Cardiac muscle cell (in vitro differentiated cells and primary cell): ENCODE data around the gene SNAP29. TPM values are rescaled to one million over a fixed set of nuclear protein-coding genes. Genes with fewer than 3 reads are reported as not detected.
A peak's percentile ranks its signal among the peaks of the same experiment; 100 is the strongest.
"Not testable (repeated sequence)": the region's sequence is repeated elsewhere in the genome, so short reads cannot be mapped to it uniquely, and the experiment has no call there.

Experiments used
- DNase-seq, 2 donors: peaks; one replicate each; pipeline versions ENCODE4 v3.0.0 to v3.0.0-alpha.2; 2010 to 2017; ENCODE audit warnings: low read depth in 1 of 2, low spot score in 1 of 2
- H3K27ac ChIP-seq: fragments of 200-600 bp; sonication (generic); 2 replicates; pipeline ENCODE4 v1.5.1; 2016
- H3K27me3 ChIP-seq: fragments of 200-600 bp; sonication (generic); 2 replicates; pipeline ENCODE4 v1.6.0; 2016; ENCODE audit warnings: control low read depth
- H3K36me3 ChIP-seq: fragments of 200-600 bp; sonication (generic); 2 replicates; pipeline ENCODE4 v1.5.1; 2016; ENCODE audit warnings: control low read depth
- H3K4me1 ChIP-seq: fragments of 200-600 bp; sonication (generic); 2 replicates; pipeline ENCODE4 v1.8.1; 2017; ENCODE audit warnings: low read depth, mild to moderate bottlenecking, mixed run types
- H3K4me3 ChIP-seq: fragments of 200-600 bp; sonication (generic); 2 replicates; pipeline ENCODE4 v1.5.1; 2016; ENCODE audit warnings: mild to moderate bottlenecking
- H3K9me3 ChIP-seq: fragments of 200-600 bp; sonication (generic); 2 replicates; pipeline ENCODE4 v1.5.1; 2017; ENCODE audit warnings: low read depth, mild to moderate bottlenecking, control low read depth
- polyA plus RNA-seq: library from polyadenylated mRNA; unstranded; fragments of >200 nt; fragmentation: Nextera tagmentation; extraction: Ambion mirVana; gene quantifications from 2 replicates; pipeline ENCODE4 v1.2.1, GENCODE V29; 2016
- total RNA-seq: library from RNA; depleted of rRNA; stranded (reverse); fragments of >200 nt; gene quantifications from 2 replicates; pipeline ENCODE4 v1.2.3, GENCODE V29; 2016
- TF ChIP-seq, protein P1 (sequence below): IDR thresholded peaks from 2 replicates; pipeline ENCODE4 v1.5.1; 2012; ENCODE audit warnings: low read depth, mild to moderate bottlenecking, low read length

The SNAP29 gene
- total and polyA plus RNA-seq, 2 experiments from 2014 or later, result 22.0 to 37.9 TPM

DNA sequence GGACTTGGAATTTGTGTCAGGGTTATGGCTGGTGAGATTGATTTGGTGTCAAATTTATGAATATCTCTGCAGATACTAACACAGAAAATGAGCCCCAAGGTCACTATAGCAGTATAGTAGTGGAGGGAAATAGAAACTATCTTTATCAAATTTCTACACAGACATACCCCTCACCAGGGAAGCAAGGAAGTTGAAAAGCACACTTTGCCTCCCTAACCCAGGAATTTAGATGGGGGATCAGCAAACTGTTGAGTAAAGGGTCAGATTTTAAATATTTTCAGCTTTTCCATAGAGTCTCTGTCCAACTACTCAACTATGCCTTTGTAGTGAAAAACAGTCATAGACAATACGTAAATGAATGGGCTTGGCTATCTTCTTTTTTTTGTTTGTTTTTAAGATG lies 71.2 kb downstream of the SNAP29 start:
- no peaks in the 10 kb centered on the region for H3K9me3 ChIP-seq
- H3K4me1 ChIP-seq, result peaks cover 14% of the 10 kb centered on the region
- no peaks in the 10 kb centered on the region for H3K27me3 ChIP-seq
- TF ChIP-seq, protein P1, sequence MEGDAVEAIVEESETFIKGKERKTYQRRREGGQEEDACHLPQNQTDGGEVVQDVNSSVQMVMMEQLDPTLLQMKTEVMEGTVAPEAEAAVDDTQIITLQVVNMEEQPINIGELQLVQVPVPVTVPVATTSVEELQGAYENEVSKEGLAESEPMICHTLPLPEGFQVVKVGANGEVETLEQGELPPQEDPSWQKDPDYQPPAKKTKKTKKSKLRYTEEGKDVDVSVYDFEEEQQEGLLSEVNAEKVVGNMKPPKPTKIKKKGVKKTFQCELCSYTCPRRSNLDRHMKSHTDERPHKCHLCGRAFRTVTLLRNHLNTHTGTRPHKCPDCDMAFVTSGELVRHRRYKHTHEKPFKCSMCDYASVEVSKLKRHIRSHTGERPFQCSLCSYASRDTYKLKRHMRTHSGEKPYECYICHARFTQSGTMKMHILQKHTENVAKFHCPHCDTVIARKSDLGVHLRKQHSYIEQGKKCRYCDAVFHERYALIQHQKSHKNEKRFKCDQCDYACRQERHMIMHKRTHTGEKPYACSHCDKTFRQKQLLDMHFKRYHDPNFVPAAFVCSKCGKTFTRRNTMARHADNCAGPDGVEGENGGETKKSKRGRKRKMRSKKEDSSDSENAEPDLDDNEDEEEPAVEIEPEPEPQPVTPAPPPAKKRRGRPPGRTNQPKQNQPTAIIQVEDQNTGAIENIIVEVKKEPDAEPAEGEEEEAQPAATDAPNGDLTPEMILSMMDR, result no peak
- peaks cover 9% of the 10 kb centered on the region for H3K36me3 ChIP-seq
- no peak for DNase-seq
- no peak overlapping the region for H3K27ac ChIP-seq
- no peak overlapping the region for H3K4me3 ChIP-seq

DNA sequence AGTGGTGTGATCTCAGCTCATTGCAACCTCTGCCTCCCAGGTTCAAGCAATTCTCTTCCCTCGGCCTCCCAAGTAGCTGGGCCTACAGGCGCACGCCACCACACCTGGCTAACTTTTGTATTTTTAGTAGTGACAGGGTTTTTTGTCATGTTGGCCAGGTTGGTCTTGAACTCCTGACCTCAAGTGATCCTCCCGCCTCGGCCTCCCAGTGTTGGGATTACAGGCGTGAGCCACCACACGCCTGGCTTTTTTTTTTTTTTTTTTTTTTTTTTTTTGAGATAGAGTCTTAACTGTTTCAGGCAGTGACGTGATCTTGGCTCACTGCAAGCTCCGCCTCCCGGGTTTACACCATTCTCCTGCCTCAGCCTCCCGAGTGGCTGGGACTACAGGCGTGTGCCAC lies 71.6 kb downstream of the SNAP29 start:
- peaks cover 12% of the 10 kb centered on the region for H3K4me1 ChIP-seq

DNA sequence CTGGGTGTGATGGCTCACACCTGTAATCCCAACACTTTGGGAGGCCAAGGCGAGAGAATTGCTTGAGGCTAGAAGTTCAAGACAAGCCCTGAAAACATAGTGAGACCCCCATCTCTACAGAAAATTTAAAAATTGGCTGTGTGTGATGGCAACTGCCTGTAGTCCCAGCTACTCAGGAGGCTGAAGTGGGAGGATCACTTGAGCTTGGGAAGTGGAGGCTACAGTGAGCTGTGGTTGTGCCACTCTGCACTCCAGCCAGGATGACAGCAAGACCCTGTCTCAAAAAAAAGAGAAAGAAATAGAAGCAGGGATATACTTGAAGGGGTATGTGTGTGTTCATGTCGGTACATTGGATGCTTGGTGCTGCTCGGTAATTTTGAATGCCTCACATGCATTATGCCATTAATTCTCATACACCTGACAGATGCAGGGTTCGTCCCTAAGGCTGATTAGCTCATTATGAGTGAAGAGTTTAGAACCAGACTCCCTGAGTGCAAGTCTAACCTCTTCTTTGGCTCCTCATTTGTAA lies 72.4 kb downstream of the SNAP29 start:
- TF ChIP-seq, protein P1, result no peak
- H3K9me3 ChIP-seq, result no peaks in the 10 kb centered on the region
- no peak for DNase-seq
- no peak overlapping the region for H3K27ac ChIP-seq
- peaks cover 14% of the 10 kb centered on the region for H3K36me3 ChIP-seq
- no peaks in the 10 kb centered on the region for H3K27me3 ChIP-seq
- peaks cover 4% of the 10 kb centered on the region for H3K4me1 ChIP-seq
- H3K4me3 ChIP-seq, result no peak overlapping the region

More for the DNA sequence above, 71.6 kb downstream of the SNAP29 start:
- peaks cover 12% of the 10 kb centered on the region for H3K36me3 ChIP-seq
- not testable (repeated sequence) for H3K4me3 ChIP-seq, H3K27me3 ChIP-seq, DNase-seq, H3K9me3 ChIP-seq, H3K27ac ChIP-seq

DNA sequence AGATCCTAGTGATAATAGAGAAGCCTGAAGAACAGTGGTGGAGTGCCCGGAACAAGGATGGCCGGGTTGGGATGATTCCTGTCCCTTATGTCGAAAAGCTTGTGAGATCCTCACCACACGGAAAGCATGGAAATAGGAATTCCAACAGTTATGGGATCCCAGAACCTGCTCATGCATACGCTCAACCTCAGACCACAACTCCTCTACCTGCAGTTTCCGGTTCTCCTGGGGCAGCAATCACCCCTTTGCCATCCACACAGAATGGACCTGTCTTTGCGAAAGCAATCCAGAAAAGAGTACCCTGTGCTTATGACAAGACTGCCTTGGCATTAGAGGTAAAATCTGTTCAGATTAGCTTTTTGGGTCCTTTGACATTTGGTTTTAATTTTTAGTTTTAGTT lies 75.1 kb downstream of the SNAP29 start:
- Histone ChIP-seq H3K9me3 (no peaks in the 10 kb centered on the region), H3K36me3 (peaks cover 19% of the 10 kb centered on the region), H3K4me1 (peaks cover 13% of the 10 kb centered on the region), H3K27me3 (no peaks in the 10 kb centered on the region), H3K4me3 (no peak overlapping the region), H3K27ac (no peak overlapping the region)
- DNase-seq, result no peak
- TF ChIP-seq, protein P1, result no peak

DNA sequence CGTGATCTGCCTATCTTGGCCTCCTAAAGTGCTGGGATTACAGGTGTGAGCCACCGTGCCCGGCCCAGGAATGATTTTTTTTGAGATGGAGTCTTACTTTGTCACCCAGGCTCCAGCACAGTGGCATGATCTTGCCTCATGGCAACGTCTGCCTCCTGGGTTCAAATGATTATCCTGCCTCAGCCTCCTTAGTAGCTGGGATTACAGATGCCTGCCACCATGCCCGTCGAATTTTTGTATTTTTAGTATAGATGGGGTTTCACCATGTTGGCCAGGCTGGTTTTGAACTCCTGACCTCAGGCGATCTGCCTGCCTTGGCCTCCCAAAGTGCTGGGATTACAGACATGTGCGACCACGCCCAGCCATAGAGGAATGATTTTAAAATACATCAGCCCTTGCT lies 76.2 kb downstream of the SNAP29 start:
- H3K27ac ChIP-seq, H3K9me3 ChIP-seq, H3K4me3 ChIP-seq, H3K27me3 ChIP-seq, DNase-seq: not testable (repeated sequence)
- Histone ChIP-seq H3K36me3 (peaks cover 19% of the 10 kb centered on the region), H3K4me1 (peaks cover 13% of the 10 kb centered on the region)

DNA sequence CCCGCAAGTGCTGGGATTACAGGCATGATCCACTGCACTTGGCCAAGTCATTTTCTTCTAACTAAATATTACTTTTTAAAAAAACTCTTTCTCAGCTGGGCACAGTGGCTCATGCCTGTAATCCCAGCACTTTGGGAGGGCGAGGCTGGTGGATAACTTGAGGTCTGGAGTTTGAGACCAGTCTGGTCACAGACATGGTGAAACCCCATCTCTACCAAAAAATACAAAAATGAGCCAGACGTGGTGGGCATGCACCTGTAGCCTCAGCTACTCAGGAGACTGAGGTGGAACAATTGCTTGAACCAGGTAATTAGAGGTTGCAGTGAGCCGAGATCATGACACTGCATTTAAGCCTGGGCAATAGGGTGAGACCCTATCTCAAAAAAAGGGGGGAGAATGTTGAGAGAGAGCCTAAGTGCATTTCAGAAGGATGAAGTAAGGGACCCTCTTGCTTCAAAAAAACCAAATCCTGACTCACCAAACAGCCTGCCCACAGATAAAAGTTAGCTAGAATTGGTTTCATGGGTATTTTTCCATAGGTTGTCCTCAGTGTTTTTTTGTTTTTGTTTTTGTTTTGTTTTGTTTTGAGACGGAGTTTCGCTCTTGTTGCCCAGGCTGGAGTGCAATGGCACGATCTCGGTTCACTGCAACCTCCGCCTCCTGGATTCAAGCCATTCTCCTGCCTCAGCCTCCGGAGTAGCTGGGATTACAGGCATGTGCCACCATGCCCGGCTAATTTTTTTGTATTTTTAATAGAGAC lies 77.2 kb downstream of the SNAP29 start:
- Histone ChIP-seq H3K36me3 (peaks cover 19% of the 10 kb centered on the region), H3K4me1 (peaks cover 13% of the 10 kb centered on the region), H3K27ac (peak overlapping the region; percentile 65)
- not testable (repeated sequence) for H3K9me3 ChIP-seq, DNase-seq, H3K4me3 ChIP-seq, H3K27me3 ChIP-seq

DNA sequence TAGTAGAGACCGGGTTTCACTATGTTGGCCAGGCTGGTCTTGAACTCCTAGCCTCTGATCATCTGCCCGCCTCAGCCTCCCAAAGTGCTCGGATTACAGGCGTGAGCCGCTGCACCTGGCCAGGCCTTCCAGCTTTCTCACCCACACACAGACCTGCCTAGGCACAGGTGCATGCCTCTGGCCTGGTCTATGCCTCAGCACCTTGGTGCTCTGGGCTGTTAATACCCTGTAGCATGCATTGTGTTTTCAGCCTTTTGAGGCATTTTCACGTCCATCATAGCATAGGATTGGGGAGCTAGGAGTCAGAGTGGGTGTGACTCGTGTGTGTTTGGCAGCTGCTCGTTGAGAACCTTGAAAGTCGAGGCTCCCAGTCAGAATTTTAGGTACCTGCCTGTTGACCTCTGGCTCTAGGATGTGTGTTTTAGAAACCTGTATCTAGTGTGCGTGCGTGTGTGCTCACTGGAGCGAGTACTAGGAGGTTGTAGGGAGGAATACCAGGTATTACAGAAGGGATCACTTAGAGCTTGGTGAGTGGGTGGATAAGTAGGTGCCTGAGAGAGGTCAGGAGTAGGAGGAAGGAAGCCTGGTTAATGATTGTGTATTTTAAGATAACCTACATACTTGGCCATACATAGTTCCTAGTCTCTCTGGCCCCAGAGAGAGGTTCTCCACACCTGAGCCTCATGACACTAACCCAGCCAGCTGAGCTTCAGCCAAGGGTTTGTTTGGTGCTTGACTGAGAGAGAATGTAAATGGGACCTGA lies 78.4 kb downstream of the SNAP29 start:
- DNase-seq, result no peak
- Histone ChIP-seq H3K4me1 (peaks cover 13% of the 10 kb centered on the region), H3K27ac (peak overlapping the region; percentile 65), H3K36me3 (peaks cover 19% of the 10 kb centered on the region), H3K9me3 (no peaks in the 10 kb centered on the region), H3K4me3 (no peak overlapping the region), H3K27me3 (no peaks in the 10 kb centered on the region)
- TF ChIP-seq, protein P1, result no peak
